CD1c-positive myeloid dendritic cell (primary cell): ENCODE measurements around the gene TNIK.
A peak's percentile ranks its signal among the peaks of the same experiment; 100 is the strongest.

ENCODE experiments used
- DNase-seq: peaks from one replicate; pipeline ENCODE4 v3.0.0-alpha.2; 2016; ENCODE audit errors: extremely low spot score

Gene TNIK

DNA sequence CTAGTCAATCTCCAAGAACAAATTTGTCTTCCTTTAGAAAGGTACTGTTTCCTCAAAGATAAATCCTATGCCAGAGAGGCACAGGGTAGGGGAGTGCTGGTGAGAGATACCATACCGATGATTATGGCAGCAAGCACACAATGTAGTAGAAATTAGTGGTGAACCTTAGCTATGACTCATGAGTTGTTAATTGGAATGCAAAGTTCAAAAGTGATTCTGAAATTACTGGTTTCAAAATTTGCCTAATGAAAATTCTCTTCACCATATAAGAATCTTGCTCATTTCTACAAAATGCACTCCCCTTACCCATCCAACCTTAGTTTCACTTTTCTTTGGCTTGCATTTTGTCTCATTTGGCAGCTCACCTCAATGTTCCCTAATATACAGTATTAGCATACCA lies 294.2 kb downstream of the TNIK start:
- DNase-seq, result no peak

DNA sequence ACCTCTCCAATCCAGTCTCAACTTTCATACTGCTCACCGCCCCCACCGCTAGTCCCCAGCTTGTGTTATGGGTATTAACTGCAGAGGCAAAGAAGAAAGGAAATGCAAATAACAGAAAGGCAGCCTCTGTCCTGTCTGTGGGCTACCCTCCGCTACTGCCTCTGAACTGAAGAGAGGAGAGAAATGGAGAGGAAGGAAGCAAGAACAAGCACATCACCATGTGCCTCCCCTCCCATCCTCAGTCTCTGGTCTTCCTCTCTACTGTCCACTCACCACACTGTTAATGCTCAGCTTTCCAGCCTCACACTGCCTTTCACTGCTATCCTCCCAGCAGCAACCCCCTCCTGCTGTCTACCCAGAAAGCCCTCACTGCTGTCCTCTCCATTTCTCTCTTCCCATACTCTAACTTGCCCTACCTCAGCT lies 294.7 kb downstream of the TNIK start:
- no peak for DNase-seq

DNA sequence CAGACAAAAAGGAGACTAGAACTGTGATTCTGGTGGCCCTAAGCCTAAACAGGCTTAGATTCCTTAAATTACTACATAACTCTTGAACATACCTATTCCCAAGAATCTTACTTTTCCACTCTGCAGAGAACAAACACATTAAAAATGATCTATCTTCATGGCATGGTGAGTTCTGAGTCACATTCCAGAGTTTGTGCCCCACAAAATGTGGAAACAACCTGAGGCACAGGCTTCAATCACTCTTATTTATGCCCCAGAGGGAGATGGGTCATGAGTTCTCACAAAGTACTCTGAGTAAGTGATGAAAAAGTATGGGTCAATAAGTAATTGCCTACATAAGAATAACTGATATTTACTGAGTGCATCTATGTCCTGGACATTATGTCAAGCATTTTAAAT lies 296.1 kb downstream of the TNIK start:
- no peak for DNase-seq

DNA sequence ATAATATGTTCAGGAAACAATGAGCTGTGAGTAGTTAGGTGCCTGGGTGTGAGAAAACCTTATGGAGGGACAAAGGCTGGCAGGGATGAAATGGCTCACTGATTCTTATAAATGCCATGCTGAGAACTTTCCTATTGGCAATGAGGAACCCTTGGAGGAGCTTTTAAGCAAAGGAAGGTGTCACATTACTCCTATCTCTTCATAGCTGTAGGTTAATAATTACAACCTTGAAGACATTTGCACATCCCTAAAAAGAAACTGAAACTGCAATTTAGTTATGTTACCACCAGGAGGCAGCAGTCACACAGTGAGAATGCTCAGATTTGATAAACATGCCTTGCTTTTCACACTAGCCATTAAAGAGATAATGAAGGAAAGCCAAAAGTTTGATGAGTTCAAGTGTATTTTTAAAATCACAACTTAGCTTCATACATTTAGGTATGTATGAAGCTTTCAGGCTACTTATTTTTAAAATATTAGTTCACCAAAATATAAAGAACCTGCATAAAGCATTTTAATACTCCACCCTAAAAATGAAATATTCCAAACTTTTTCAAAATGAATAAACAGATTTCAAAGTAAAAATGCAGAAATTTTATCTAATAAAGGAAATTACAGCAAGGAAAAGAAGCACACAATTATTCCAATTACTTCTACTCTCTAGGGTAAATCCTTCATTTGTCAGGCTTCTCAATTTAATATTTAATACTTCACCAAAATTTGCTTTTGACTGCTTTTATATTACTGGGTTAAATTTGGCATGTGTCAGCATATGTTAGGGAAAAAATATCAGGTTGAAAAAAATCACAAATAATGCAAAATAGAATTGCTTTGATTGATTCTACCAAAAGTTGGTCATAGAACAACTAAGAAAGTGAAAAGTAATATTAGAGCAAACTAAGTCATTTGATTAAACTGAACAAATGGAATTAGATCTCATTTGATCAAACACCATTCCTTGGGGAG lies 296.8 kb downstream of the TNIK start:
- peak; percentile 72 for DNase-seq

- DNase-seq, result no peak
Measured at GRCh38 chr3:171160325-171160724, 299.9 kb downstream of the TNIK start.

DNA sequence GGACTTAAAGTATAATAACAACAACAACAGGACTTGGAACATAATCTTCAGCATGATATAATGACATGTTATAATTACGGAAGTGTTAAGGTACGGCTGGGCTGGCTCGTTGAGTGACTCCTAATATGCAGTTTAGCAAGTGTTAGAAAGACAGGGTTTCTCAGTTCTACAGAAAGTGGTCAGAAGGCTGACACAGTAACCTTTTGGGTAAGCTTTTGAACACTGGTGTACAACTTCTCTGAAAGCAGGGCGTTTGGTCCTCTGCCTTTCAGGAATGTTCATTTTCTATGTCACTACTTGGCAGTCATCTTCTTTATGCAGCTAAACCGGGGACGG lies 300.4 kb downstream of the TNIK start:
- no peak for DNase-seq

DNA sequence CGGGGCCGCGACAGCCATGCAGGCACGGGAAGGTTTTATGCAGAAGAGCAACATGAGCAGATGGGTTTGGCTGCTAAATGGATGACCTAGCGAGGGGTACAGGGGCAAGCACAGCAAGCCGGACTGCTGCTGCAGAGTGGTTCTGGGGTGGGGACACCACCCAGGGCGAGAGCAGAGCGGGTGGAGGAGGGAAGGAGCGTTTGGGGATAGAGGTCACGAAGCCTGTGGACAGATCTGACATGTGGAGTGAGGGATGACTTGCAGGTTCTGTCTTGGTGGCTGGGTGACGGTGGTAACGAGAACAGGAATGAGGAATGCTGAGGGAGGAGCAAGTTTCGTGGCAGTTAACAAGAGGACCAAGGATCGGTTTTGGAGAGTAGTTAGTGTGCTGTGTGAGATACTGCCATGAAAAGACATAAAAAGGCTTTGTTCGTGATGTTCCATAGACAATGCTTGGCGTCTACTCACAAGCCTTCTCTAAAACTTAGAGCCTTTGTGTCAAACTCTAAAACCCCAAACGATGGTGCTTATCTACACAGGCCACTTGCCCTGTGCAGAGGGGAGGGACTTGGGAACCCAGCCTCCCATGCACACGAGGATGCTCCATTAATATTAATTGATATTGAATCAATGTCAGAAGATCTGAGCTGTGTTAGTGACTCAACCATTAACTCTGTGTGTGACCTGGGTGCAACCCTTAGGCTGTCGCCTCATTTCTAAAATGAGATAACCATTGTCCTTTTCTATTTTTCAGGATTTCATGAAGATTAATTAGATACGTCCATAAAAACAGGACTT lies 301.0 kb downstream of the TNIK start:
- no peak for DNase-seq

DNA sequence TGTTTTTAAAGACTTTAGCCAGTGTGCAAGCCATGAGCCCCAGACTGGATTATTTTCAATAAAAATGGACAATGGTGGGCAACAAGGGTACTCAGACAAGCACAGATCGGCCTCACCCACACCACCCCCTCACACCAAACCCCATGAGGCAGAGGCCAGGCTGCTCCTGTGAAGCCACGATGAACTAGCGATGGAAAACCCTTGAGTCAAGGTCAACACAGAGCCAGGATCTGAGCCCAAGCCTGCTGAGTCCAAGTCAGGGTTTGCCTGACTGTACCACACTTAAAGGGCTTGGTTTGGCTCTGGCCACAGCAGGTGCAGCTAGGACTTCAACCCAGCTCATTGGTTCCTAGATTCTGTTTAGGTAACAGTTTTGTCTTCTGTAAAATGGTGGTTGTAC lies 302.2 kb downstream of the TNIK start:
- no peak for DNase-seq

DNA sequence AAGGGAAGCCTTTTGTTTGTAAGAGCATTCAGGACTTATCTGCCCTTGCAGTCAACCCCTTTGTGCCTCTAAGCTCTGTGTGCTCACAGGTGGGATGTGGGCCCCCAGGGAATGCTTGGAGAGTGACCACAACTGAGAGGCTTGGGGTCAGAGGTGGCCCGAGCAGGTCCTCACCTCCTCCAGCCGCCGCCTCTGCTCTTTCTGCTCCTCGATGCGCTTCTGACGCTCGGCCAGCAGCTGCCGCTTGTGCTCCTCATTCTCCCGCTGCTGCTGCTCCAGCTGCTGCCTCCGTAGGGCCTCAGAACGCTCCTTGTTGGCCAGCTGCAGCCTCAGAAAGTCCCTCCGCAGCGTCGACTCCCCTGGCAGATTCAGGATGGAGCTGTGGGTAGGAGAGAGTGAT lies 302.9 kb downstream of the TNIK start:
- no peak for DNase-seq

- no peak for DNase-seq
Measured at GRCh38 chr3:171156401-171157010, 303.7 kb downstream of the TNIK start.

DNA sequence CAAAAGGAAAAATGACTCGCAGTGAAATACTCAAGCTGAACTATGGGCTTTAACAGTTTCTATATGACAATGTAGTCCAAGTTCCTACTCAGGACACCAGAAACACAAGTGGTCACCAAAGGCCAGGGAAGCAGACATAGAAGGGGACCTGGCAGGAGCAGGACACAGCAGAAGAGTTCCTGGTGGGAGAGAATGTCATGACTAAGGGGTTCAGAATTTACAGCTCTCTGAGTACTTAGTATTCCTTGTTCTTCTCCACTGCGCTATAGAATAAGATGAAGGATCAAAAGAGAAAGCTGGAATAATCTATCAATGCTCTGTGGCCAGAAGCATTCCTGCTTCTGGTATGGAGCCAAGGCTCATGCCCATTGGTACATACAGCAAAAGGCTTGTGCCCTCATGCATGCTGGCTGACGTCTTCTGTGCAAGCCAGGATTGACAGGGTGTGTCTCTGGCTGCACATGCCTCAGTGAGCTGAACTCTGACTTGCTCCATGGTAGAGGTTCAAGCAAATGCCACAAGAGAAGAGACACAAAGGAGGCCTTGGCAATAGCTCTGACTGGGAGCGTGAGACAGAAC lies 305.0 kb downstream of the TNIK start:
- no peak for DNase-seq

- DNase-seq, result no peak
Measured at GRCh38 chr3:171150945-171151344, 309.3 kb downstream of the TNIK start.

DNA sequence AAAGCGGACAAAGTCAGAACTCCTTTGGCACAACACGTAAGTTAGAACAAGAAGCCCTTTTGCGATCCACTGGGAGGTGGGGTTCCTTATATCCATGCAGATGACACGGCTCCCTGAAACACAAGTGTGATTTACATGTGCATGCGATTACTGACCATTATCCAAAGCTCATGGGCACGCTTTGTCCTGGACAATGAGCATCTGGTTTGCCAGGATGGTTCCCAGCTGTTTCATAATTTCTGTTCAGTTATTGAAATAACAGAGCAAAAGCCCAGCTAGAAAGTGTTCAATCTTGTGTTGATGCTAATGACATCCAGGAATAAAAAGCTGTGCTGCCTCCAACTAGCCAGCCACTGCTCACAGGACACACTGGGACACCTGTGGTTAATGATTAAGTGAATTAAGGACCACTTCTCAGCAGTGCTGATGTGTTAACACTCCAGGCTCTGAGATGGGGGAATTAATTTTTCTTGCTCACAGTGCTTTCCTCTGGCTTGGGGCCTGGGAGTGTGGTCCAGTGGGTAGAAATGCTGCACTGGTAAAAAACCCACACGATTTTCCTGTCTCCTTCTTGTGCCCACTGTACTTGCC lies 310.6 kb downstream of the TNIK start:
- DNase-seq, result no peak

DNA sequence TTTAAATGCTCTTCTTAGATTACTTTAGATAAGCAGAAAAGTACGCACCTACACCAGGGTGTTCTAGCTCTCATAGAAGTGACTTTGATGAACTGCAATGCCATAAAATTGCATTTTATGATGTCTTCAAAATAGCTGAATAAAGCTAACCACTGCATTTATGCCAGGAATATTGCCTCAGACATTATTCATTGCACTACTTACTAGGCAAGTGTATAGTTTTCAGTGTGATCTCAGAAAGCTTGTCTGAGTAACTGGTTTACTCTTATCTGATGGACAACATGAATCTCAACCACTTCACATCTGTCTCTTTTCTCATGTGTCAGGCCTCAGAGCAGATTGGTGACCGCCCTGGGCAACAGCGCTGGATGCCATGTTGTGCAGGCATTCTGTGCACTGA lies 314.4 kb downstream of the TNIK start:
- no peak for DNase-seq

- DNase-seq, result no peak
Measured at GRCh38 chr3:171142985-171143384, 317.2 kb downstream of the TNIK start.

- no peak for DNase-seq
Measured at GRCh38 chr3:171140246-171140645, 320.0 kb downstream of the TNIK start.

DNA sequence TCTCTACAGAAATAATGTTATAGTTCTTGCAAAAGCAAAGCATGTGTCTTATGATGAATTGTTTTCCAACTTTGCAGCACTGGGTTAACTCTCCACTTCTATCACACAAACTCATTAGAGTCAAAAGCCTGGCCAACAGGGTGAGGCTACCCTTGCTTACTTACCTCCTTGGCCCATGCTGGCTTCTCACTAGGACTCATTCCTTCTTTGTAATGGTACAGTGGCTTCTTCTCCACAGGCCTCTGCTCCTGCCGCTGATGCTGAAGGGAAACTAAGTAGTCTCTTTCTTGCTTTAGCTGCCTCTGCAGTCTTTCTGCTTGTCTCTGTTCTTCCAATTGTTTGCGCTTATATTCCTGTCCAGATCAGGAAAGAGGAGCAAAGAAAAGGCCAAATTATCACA lies 322.2 kb downstream of the TNIK start:
- no peak for DNase-seq

GRCh38 chr3:171135549-171135948 lies 324.7 kb downstream of the TNIK start:
- no peak for DNase-seq

DNA sequence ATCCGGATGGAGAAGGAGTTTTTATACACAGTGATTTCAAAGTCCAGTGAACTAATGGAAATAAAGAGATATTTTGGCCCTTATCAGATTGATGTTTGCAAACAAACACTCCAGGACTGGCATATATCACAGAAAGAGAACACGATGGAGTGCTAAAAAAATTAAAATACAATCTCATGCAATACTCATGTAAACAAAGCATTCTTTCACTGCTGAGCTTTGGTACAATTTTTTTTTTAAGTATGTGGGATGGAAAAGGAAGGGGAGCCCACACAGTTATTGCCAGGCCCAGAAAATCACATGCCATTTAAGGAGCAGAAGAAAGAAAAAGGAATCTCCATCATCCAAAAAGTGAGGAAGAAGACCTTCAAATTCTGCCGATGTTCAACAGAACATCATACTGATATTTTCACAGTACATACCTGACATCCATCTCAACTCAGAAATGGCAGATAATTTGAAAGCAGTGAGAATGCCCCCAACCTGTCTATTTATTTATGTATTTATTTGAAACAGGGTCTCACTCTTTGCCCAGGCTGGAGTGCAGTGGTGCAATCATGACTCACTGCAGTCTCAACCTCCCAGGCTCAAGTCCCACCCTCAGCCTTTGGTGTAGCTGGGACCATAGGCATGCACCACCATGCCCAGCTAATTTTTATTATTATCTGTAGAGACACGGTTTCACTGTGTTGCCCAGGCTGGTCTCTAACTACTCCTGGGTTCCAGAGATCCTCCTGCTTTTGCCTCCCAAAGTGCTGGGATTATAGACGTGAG lies 326.2 kb downstream of the TNIK start:
- no peak for DNase-seq

GRCh38 chr3:171133337-171133736 lies 326.9 kb downstream of the TNIK start:
- no peak for DNase-seq

- DNase-seq, result no peak
Measured at GRCh38 chr3:171132873-171133272, 327.3 kb downstream of the TNIK start.
